ENCODE data around the gene SYT7. TPM values are rescaled to one million over a fixed set of nuclear protein-coding genes. Genes with fewer than 3 reads are reported as not detected.

SYT7 gene
- total and polyA plus RNA-seq, 2 experiments from 2014 or later, result 0.40 to 1.9 TPM

DNA sequence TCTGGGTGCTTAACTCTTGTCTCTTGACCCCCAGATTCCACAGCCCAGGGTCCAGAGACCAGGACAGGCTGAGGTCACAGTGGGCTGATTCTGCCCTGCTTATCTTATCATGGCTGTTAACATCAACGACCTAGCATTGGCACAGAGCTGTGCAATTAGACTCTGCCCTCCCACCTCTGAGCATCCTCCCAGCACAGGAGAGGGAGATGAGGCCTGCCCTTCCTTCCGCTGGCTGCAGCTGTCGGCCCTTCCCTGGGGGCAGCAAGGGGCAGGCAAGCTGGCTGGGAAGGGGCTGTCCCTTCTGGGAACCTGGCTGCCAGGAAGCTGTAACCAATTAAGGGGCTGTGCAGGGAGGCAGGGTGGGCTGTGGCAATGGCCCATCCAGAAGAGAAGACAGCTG is 49.8 kb downstream of the SYT7 start:
- Histone ChIP-seq H4K20me1 (ENCODE audit: insufficient read depth) (no peaks in the 10 kb centered on the region), H3K27me3 (replicated peaks; ENCODE audit: insufficient read depth) (no peaks in the 10 kb centered on the region), H3K4me2 (ENCODE audit: unreplicated experiment) (no peak overlapping the region), H3K9ac (no peak overlapping the region), H3F3A (ENCODE audit: insufficient read depth) (no peaks in the 10 kb centered on the region), H3K36me3 (ENCODE audit: low read depth) (no peaks in the 10 kb centered on the region), H3K79me2 (ENCODE audit: insufficient read depth) (no peaks in the 10 kb centered on the region), H3K9me2 (ENCODE audit: insufficient read depth) (no peaks in the 10 kb centered on the region), H3K9me3 (ENCODE audit: low read depth) (no peaks in the 10 kb centered on the region), H2AFZ (no peak overlapping the region), H3K27ac (no peak overlapping the region), H3K4me3 (no peak overlapping the region), H3K4me1 (ENCODE audit: insufficient read depth) (no peaks in the 10 kb centered on the region)
- no peak for TF ChIP-seq EZH2 (IDR thresholded peaks at IDR 0.05; ENCODE audit: insufficient read depth, poor library complexity, severe bottlenecking)
- TF ChIP-seq EZH2phosphoT487 (IDR thresholded peaks at IDR 0.05; ENCODE audit: insufficient read depth, low read depth), result no peak
- in situ Hi-C loops (cut with MboI), result no loop called here
- 53 to 57% methylated on average over 3 of the region's 3 CpGs for WGBS, 2 experiments (ENCODE audit: low coverage in 1 of 2, low lambda C conversion rate in 2 of 2, missing lambda C conversion rate in 2 of 2)
- no peak for DNase-seq

DNA sequence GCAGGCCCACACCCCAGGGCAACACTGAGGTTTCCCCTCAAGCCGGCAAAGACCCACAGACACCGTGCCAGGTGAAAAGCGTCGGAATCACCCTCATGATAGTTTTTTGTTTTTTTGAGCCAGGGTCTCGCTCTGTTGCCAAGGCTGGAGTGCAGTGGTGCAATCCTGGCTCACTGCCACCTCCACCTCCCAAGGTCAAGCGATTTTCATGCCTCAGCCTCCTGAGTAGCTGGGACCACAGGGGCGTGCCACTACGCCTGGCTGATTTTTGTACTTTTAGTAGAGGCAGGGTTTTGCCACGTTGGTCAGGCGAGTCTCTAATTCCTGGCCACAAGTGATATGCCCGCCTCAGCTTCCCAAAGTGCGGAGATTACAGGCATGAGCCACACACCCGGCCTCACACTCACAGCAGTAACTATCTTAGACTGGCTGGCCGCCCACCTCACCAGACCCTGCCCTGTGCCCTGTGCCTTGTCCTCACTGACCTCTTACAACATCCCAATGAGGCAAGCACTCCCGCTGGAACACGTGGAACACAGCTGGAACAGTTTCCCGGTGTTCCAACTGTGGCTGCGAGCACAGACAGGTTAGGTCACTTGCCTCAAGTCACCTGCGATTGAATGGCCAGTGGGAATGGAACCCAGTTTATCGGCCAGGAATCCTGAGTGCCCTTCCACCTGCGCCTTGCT is 51.2 kb downstream of the SYT7 start:
- H3K4me1 ChIP-seq (ENCODE audit: insufficient read depth), result no peaks in the 10 kb centered on the region
- no peaks in the 10 kb centered on the region for H3K9me2 ChIP-seq (ENCODE audit: insufficient read depth)
- H3K9me3 ChIP-seq (ENCODE audit: low read depth), result no peaks in the 10 kb centered on the region
- no peak overlapping the region for H3K27ac ChIP-seq
- no peak overlapping the region for H3K9ac ChIP-seq
- TF ChIP-seq EZH2phosphoT487 (IDR thresholded peaks at IDR 0.05; ENCODE audit: insufficient read depth, low read depth) (no peak), EZH2 (IDR thresholded peaks at IDR 0.05; ENCODE audit: insufficient read depth, poor library complexity, severe bottlenecking) (no peak)
- no peak overlapping the region for H3K4me2 ChIP-seq (ENCODE audit: unreplicated experiment)
- no peak overlapping the region for H3K4me3 ChIP-seq
- no peaks in the 10 kb centered on the region for H3F3A ChIP-seq (ENCODE audit: insufficient read depth)
- 55% methylated on average over 19 to 21 of the region's 21 CpGs for WGBS, 2 experiments (ENCODE audit: low coverage in 1 of 2, low lambda C conversion rate in 2 of 2, missing lambda C conversion rate in 2 of 2)
- in situ Hi-C loops (cut with MboI), result no loop called here
- H3K36me3 ChIP-seq (ENCODE audit: low read depth), result no peaks in the 10 kb centered on the region
- H4K20me1 ChIP-seq (ENCODE audit: insufficient read depth), result no peaks in the 10 kb centered on the region
- no peak overlapping the region for H2AFZ ChIP-seq
- no peaks in the 10 kb centered on the region for H3K79me2 ChIP-seq (ENCODE audit: insufficient read depth)
- no peaks in the 10 kb centered on the region for H3K27me3 ChIP-seq (replicated peaks; ENCODE audit: insufficient read depth)
- DNase-seq, result no peak

DNA sequence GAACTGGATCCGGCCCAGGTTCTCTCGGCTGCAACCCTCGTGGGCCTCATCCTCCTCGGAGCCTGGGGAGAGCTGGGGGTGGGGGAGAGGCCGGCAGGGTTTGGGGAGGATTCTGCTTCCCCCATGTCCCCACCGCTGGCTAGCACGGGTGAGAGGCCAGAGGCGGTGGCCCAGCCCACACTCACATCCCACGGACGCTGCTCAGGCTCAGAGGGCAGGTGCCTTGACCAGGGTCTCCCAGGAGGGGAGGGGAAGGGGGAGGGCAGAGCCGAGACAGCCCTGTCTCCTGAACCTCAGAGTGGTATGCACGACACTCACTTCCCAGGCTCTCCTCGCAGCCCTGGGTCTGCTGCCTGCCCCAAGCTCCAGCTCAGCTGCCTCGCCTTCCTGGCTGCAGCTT is 52.8 kb downstream of the SYT7 start:
- no peak for DNase-seq
- Histone ChIP-seq H3K4me2 (ENCODE audit: unreplicated experiment) (no peak overlapping the region), H3K9me3 (ENCODE audit: low read depth) (no peaks in the 10 kb centered on the region), H3K4me3 (no peak overlapping the region), H3K9ac (no peak overlapping the region), H4K20me1 (ENCODE audit: insufficient read depth) (no peaks in the 10 kb centered on the region), H3K79me2 (ENCODE audit: insufficient read depth) (no peaks in the 10 kb centered on the region), H3F3A (ENCODE audit: insufficient read depth) (no peaks in the 10 kb centered on the region), H3K27ac (no peak overlapping the region), H3K36me3 (ENCODE audit: low read depth) (no peaks in the 10 kb centered on the region), H3K4me1 (ENCODE audit: insufficient read depth) (no peaks in the 10 kb centered on the region), H2AFZ (no peak overlapping the region), H3K9me2 (ENCODE audit: insufficient read depth) (no peaks in the 10 kb centered on the region), H3K27me3 (replicated peaks; ENCODE audit: insufficient read depth) (no peaks in the 10 kb centered on the region)
- in situ Hi-C loops (cut with MboI), result no loop called here
- no peak for TF ChIP-seq EZH2phosphoT487 (IDR thresholded peaks at IDR 0.05; ENCODE audit: insufficient read depth, low read depth)
- no peak for TF ChIP-seq EZH2 (IDR thresholded peaks at IDR 0.05; ENCODE audit: insufficient read depth, poor library complexity, severe bottlenecking)
- 52 to 53% methylated on average over 11 to 14 of the region's 14 CpGs for WGBS, 2 experiments (ENCODE audit: low coverage in 1 of 2, low lambda C conversion rate in 2 of 2, missing lambda C conversion rate in 2 of 2)

DNA sequence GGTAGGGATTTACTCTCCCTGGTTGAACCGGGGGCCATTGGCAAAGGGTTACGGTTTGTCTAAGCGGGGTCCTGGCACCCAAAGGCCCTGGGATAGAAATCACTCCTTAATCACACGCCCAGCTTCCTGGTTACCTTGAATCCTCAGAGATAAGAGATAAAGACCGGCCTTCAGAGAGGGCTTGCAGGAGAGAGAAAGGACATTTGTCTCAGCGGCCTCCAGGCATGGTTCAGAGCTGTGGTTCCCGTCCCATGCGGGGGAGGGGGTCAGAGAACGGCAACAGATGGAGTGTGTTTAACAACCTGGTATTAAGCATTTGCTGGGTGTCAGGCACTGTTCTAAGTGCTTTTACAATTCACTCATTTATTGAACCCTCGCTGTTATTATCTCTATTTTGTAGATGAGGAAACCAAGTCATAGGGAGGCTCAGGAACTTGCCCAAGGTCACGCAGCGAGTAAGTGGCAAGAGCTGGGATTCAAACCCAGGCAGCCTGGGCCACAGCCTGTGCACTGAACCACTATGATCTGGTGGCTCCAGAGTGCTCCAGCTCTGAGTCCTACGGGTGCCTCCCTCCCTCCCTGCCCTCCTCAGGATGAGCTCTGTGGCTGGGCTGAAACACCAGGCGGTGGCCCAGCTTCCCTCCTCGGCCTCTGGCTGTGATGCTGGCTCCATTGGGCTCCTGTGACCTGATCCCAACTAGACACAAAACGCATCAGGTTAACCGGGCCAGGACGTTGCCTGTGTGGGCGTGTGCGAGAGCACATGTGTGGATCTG is 53.7 kb downstream of the SYT7 start:
- DNase-seq, result no peak
- in situ Hi-C loops (cut with MboI), result no loop called here

More for the DNA sequence above, 53.7 kb downstream of the SYT7 start:
- H3K9me2 ChIP-seq (ENCODE audit: insufficient read depth), result no peaks in the 10 kb centered on the region
- WGBS, 2 experiments (ENCODE audit: low coverage in 1 of 2, low lambda C conversion rate in 2 of 2, missing lambda C conversion rate in 2 of 2), result 66 to 73% methylated on average over 20 of the region's 20 CpGs
- TF ChIP-seq EZH2phosphoT487 (IDR thresholded peaks at IDR 0.05; ENCODE audit: insufficient read depth, low read depth) (no peak), EZH2 (IDR thresholded peaks at IDR 0.05; ENCODE audit: insufficient read depth, poor library complexity, severe bottlenecking) (no peak)
- H3K27me3 ChIP-seq (replicated peaks; ENCODE audit: insufficient read depth), result no peaks in the 10 kb centered on the region
- no peak overlapping the region for H3K4me2 ChIP-seq (ENCODE audit: unreplicated experiment)
- no peak overlapping the region for H3K4me3 ChIP-seq
- H3K36me3 ChIP-seq (ENCODE audit: low read depth), result no peaks in the 10 kb centered on the region
- no peak overlapping the region for H2AFZ ChIP-seq
- H3K9me3 ChIP-seq (ENCODE audit: low read depth), result no peaks in the 10 kb centered on the region
- no peaks in the 10 kb centered on the region for H3K79me2 ChIP-seq (ENCODE audit: insufficient read depth)
- H3F3A ChIP-seq (ENCODE audit: insufficient read depth), result no peaks in the 10 kb centered on the region
- no peak overlapping the region for H3K9ac ChIP-seq
- H3K27ac ChIP-seq, result no peak overlapping the region
- H4K20me1 ChIP-seq (ENCODE audit: insufficient read depth), result no peaks in the 10 kb centered on the region
- no peaks in the 10 kb centered on the region for H3K4me1 ChIP-seq (ENCODE audit: insufficient read depth)
